Lower lobe of right lung (tissue), 2 donors: ENCODE data around the gene AP4M1. TPM values are rescaled to one million over a fixed set of nuclear protein-coding genes. Genes with fewer than 3 reads are reported as not detected.

Experiments used
- ATAC-seq, 2 donors: fragments of 200-7000 bp; cut with Tn5 transposase; one replicate each; pipeline ENCODE4 v1.9.1; 2020 to 2022; ENCODE audit warnings: mild to moderate bottlenecking in 2 of 2, moderate library complexity in 2 of 2
- DNase-seq: peaks from one replicate; pipeline ENCODE4 v3.0.0-alpha.2; 2020
- H3K27ac ChIP-seq: fragments of 200-600 bp; one replicate; pipeline ENCODE4 v1.8.0; 2022
- H3K27me3 ChIP-seq: fragments of 200-600 bp; one replicate; pipeline ENCODE4 v1.8.0; 2022; ENCODE audit warnings: low read depth
- H3K36me3 ChIP-seq: fragments of 200-600 bp; one replicate; pipeline ENCODE4 v1.8.0; 2022; ENCODE audit warnings: mild to moderate bottlenecking
- H3K4me1 ChIP-seq: fragments of 200-600 bp; one replicate; pipeline ENCODE4 v1.8.0; 2022
- H3K4me3 ChIP-seq: fragments of 200-600 bp; one replicate; pipeline ENCODE4 v1.8.0; 2022; ENCODE audit warnings: mild to moderate bottlenecking
- H3K9me3 ChIP-seq: fragments of 200-600 bp; one replicate; pipeline ENCODE4 v1.8.0; 2022
- CTCF ChIP-seq: fragments of 200-600 bp; IDR thresholded peaks from one replicate; pipeline ENCODE4 v1.8.0; 2022; ENCODE audit warnings: antibody characterized with exemption, mild to moderate bottlenecking
- intact Hi-C: fragments of 100-400 bp; cut with DNase I; formaldehyde crosslinking; loops from one replicate; pipeline ENCODE4 v1.11.0; 2022
- total RNA-seq: library from RNA; stranded (reverse); fragmentation: NEBNext Ultra II Directional; extraction: Animal tissue kit (Norgen Biotek cat#: 25700); gene quantifications from one replicate; pipeline ENCODE4 v1.2.1, GENCODE V29; 2021
- donor health status: DM: no; HTN: yes; CAD: no; lungs with severe emphysema.

Gene AP4M1
- total RNA-seq, 1 donor from 2014 or later = 16.5 TPM

DNA sequence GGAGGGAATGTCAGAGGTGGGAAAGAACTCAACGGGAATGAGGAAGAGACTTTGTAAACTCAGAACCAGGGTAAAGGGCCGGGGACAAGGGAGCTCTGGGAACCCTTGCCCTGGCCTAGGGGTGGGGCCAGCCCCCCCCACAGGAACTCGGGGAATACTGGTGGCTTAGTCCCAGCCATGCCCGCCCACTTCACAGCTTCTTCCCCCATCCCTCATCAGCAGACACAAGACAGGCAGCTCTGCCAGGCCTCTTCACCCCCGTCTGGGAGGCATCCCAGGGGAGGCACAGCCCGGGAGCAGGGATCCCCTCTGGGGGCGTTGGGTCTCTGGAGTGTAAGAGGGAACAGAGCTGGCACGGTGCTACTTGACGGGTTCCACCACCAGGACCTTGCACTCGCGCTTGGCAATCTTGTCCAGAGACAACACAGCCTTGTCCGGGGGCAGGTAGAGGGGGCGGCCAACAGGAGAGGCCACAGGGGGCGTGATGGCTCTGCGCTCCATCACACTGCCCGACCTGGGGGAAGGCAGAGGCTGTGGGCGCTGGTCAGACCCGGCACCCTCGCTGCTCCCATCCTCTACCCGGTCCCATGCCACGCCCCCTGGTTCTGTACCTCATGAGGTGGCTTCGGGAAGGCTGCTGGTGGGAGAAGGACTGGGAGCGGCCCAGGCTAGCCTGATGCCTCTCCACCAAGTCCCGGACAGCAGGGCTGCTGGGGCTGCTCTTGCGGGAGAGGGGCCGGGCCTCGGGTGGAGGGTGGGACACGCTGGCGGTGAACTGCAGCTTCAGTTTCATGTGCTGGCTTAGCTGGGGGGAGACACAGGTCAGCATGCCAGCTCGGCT, 53.4 kb downstream of the AP4M1 start:
- ATAC-seq = no peak
- Histone ChIP-seq H3K36me3 (peaks cover 45% of the 10 kb centered on the region), H3K27me3 (no peaks in the 10 kb centered on the region), H3K4me3 (no peak overlapping the region), H3K27ac (no peak overlapping the region), H3K4me1 (peaks cover 62% of the 10 kb centered on the region), H3K9me3 (no peaks in the 10 kb centered on the region)
- intact Hi-C loops = no loop called here
- no peak for DNase-seq
- TF ChIP-seq CTCF = no peak

DNA sequence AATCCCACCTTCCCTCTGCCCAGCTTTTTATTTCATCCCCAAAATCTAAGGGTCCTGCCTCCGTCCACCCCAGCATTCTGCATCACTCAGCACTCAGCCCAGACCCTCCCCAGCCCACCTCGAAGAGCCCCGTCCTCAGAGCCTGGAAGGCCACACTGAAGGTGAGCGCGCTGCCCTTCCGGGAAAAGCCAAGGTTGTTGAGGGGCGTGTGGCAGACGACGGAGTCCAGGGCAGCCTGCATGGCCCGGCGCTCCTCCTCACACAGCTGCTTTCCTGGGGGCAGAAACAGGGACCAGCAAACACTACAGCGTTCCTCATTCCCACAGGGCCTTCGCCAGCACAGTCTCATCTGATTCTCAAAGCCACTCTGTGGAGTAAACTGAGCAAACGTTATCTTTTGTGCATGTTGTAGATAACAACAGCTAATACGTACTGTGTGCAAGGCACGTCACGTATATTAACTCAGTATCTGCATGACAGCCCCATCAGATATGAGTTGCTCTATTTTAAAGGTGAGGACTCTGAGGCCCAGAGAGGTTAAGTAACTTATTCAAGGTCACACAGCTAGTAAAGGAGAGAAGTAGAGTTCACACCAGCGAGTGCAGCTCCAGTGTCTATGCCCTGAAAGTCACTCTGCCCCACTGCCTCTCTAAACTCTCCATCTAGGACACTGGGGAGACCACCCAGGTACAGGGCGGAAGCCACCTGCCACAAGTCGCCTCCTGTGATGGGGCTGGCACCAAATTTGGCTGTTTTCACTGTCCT, 54.3 kb downstream of the AP4M1 start:
- Histone ChIP-seq H3K9me3 (no peaks in the 10 kb centered on the region), H3K4me3 (no peak overlapping the region), H3K36me3 (peaks cover 45% of the 10 kb centered on the region), H3K4me1 (peaks cover 55% of the 10 kb centered on the region), H3K27ac (no peak overlapping the region), H3K27me3 (no peaks in the 10 kb centered on the region)
- no peak for ATAC-seq
- intact Hi-C loops = no loop called here
- no peak for TF ChIP-seq CTCF
- no peak for DNase-seq

GRCh38 chr7:100156331-100157068, 55.1 kb downstream of the AP4M1 start:
- no peak for TF ChIP-seq CTCF
- H3K27ac ChIP-seq = no peak overlapping the region
- H3K4me1 ChIP-seq = peaks cover 55% of the 10 kb centered on the region
- H3K27me3 ChIP-seq = no peaks in the 10 kb centered on the region
- H3K4me3 ChIP-seq = peak overlapping the region; percentile 90
- intact Hi-C loops = no loop called here
- no peak for DNase-seq
- no peak for ATAC-seq
- H3K9me3 ChIP-seq = no peaks in the 10 kb centered on the region
- peaks cover 45% of the 10 kb centered on the region for H3K36me3 ChIP-seq

DNA sequence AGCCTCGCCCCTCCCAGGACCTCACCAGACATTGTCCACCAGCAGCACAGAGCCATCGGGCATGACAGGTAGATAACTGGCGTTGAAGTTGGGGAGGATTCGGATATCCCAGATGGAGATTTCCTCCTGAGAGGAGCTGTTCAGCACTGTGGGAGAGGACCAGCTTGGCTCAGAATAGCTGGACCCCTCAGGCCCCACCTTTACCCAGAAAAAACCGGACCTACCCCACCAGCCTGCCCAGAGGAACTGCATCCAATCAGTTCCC, 55.6 kb downstream of the AP4M1 start:
- DNase-seq = no peak
- peak overlapping the region; percentile 84 for H3K27ac ChIP-seq
- H3K4me1 ChIP-seq = peaks cover 51% of the 10 kb centered on the region
- intact Hi-C loops = no loop called here
- TF ChIP-seq CTCF = no peak
- peak overlapping the region; percentile 90 for H3K4me3 ChIP-seq
- H3K36me3 ChIP-seq = peaks cover 45% of the 10 kb centered on the region
- H3K27me3 ChIP-seq = no peaks in the 10 kb centered on the region
- H3K9me3 ChIP-seq = no peaks in the 10 kb centered on the region
- ATAC-seq = no peak

DNA sequence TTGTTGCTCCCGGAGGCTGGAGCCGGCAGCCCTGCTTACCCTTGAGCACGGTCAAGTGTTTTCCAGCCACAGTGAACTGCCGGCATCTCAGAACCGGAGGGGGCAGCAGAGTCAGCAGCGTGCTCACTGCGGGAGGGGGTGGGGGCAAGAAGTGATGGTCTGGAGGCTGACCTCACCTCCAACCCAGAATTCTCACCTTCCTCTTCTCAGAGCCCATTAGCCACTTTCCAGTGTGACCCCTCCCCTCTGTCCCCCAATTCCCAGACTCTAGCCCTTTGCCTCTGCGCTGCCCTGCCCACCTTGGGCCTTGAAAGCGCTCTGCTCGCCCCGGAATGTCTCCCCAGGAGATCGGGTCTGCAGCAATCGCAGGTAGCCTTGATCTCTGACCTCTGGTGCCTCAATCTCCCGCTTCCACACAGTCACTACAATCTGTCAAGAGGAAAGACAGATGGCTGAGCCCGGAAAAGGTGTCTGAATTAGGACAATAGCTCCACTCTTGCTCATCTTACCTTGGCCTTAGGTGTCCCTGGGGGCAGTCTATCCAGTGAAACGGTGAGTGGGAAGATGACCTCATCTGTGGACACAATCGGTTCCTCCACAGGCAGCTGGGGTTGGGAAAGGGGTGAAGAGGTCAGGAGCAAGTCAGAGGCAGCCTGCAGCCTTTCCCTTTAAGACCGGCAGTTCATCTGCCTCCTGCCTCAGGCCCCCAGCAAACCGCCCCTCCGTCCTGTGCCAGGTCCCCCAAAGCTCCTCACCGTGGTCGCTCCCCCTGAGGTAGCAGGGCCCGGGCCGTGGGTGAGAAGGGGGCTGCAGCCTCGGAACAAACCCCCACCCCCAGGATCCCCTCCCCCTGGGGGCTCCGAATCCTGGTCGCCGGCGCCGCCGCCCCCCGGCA, 56.1 kb downstream of the AP4M1 start:
- H3K4me1 ChIP-seq = peaks cover 46% of the 10 kb centered on the region
- peak overlapping the region; percentile 90 for H3K4me3 ChIP-seq
- ATAC-seq (peak; percentile 54), DNase-seq (peak; percentile 67)
- no peaks in the 10 kb centered on the region for H3K9me3 ChIP-seq
- no peaks in the 10 kb centered on the region for H3K27me3 ChIP-seq
- H3K36me3 ChIP-seq = peaks cover 45% of the 10 kb centered on the region
- TF ChIP-seq CTCF = no peak
- intact Hi-C loops = no loop called here
- peak overlapping the region; percentile 84 for H3K27ac ChIP-seq
